GM23248 (cell line): ENCODE results near the gene STARD8.
"Not testable (repeated sequence)": the region's sequence is repeated elsewhere in the genome, so short reads cannot be mapped to it uniquely, and the experiment has no call there.

ENCODE experiments used
- EZH2 ChIP-seq: fragments of 200-600 bp; sonication (generic); IDR thresholded peaks from 2 replicates; pipeline ENCODE4 v1.6.1; 2018; ENCODE audit warnings: antibody characterized with exemption, mild to moderate bottlenecking; ENCODE audit not compliant: insufficient read depth, poor library complexity, severe bottlenecking
- EZH2phosphoT487 ChIP-seq: fragments of 200-600 bp; sonication (generic); IDR thresholded peaks from 2 replicates; pipeline ENCODE4 v1.6.1; 2018; ENCODE audit warnings: antibody characterized with exemption, moderate library complexity, mild to moderate bottlenecking, low read depth; ENCODE audit not compliant: insufficient read depth

- TF ChIP-seq EZH2, EZH2phosphoT487: not testable (repeated sequence)
These were observed 43.2 kb upstream of the STARD8 start for GRCh38 chrX:68604216-68604615.
